Ammon's horn (tissue), 1 donor: ENCODE measurements around the gene DIP2B.
"Not testable (repeated sequence)": the region's sequence is repeated elsewhere in the genome, so short reads cannot be mapped to it uniquely, and the experiment has no call there.

Experiments used
- DNase-seq: peaks from one replicate; pipeline ENCODE4 v3.0.0-alpha.2; 2016; ENCODE audit warnings: low spot score

Gene DIP2B

GRCh38 chr12:50550530-50551223 lies 45.9 kb downstream of the DIP2B start:
- no peak for DNase-seq

- no peak for DNase-seq
These were observed 47.1 kb downstream of the DIP2B start for GRCh38 chr12:50551866-50552265.

GRCh38 chr12:50554651-50555050 lies 49.9 kb downstream of the DIP2B start:
- no peak for DNase-seq

- no peak for DNase-seq
These were observed 50.7 kb downstream of the DIP2B start for GRCh38 chr12:50555471-50555885.

- DNase-seq: no peak
These were observed 51.5 kb downstream of the DIP2B start for GRCh38 chr12:50556273-50556672.

GRCh38 chr12:50556796-50557195 lies 52.0 kb downstream of the DIP2B start:
- not testable (repeated sequence) for DNase-seq

- DNase-seq: no peak
These were observed 52.6 kb downstream of the DIP2B start for GRCh38 chr12:50557421-50557820.

GRCh38 chr12:50558970-50559369 lies 54.2 kb downstream of the DIP2B start:
- DNase-seq: no peak

- DNase-seq: no peak
These were observed 58.0 kb downstream of the DIP2B start for GRCh38 chr12:50562520-50563433.

- no peak for DNase-seq
These were observed 58.6 kb downstream of the DIP2B start for GRCh38 chr12:50563434-50563787.

GRCh38 chr12:50564237-50564947 lies 59.6 kb downstream of the DIP2B start:
- DNase-seq: no peak

- no peak for DNase-seq
These were observed 60.1 kb downstream of the DIP2B start for GRCh38 chr12:50564948-50565297.

- DNase-seq: no peak
These were observed 61.3 kb downstream of the DIP2B start for GRCh38 chr12:50566066-50566465.

GRCh38 chr12:50567926-50568325 lies 63.1 kb downstream of the DIP2B start:
- DNase-seq: no peak

GRCh38 chr12:50568338-50569091 lies 63.7 kb downstream of the DIP2B start:
- no peak for DNase-seq

GRCh38 chr12:50569321-50569720 lies 64.5 kb downstream of the DIP2B start:
- peak; percentile 46 for DNase-seq

GRCh38 chr12:50569876-50570275 lies 65.1 kb downstream of the DIP2B start:
- DNase-seq: peak; percentile 43

GRCh38 chr12:50571786-50572185 lies 67.0 kb downstream of the DIP2B start:
- DNase-seq: no peak

- DNase-seq: peak; percentile 56
These were observed 67.5 kb downstream of the DIP2B start for GRCh38 chr12:50572287-50572686.

- DNase-seq: no peak
These were observed 68.0 kb downstream of the DIP2B start for GRCh38 chr12:50572760-50573159.

GRCh38 chr12:50573271-50573670 lies 68.5 kb downstream of the DIP2B start:
- no peak for DNase-seq
